ENCODE data around the gene RNF11.

Gene RNF11

GRCh38 chr1:51302746-51303145, 66.7 kb downstream of the RNF11 start:
- CTCF ChIA-PET = no interaction called here

GRCh38 chr1:51303315-51303714, 67.2 kb downstream of the RNF11 start:
- no peak for TF ChIP-seq FOXA1 (IDR thresholded peaks at IDR 0.05)
- no peak for TF ChIP-seq HDGF (IDR thresholded peaks at IDR 0.05; ENCODE audit: borderline replicate concordance)
- no peak for TF ChIP-seq BHLHE40 (IDR thresholded peaks at IDR 0.05; ENCODE audit: borderline replicate concordance)
- no peak for TF ChIP-seq FOXM1 (IDR thresholded peaks at IDR 0.05; ENCODE audit: borderline replicate concordance)
- TF ChIP-seq CTBP1 (IDR thresholded peaks at IDR 0.05; ENCODE audit: borderline replicate concordance) = no peak
- TF ChIP-seq ARNT (IDR thresholded peaks at IDR 0.05) = no peak
- no peak for TF ChIP-seq FOXK2 (IDR thresholded peaks at IDR 0.05)
- no peak for TF ChIP-seq LEF1 (IDR thresholded peaks at IDR 0.05; ENCODE audit: borderline replicate concordance)
- TF ChIP-seq TARDBP (IDR thresholded peaks at IDR 0.05) = no peak
- TF ChIP-seq ZNF384 (IDR thresholded peaks at IDR 0.05) = no peak
- no peak for TF ChIP-seq SUZ12 (IDR thresholded peaks at IDR 0.05)
- no peak for TF ChIP-seq SP1 (IDR thresholded peaks at IDR 0.05)
- TF ChIP-seq NFRKB (IDR thresholded peaks at IDR 0.05) = no peak
- TF ChIP-seq L3MBTL2 (conservative IDR thresholded peaks at IDR 0.05) = no peak
- TF ChIP-seq, protein P1, sequence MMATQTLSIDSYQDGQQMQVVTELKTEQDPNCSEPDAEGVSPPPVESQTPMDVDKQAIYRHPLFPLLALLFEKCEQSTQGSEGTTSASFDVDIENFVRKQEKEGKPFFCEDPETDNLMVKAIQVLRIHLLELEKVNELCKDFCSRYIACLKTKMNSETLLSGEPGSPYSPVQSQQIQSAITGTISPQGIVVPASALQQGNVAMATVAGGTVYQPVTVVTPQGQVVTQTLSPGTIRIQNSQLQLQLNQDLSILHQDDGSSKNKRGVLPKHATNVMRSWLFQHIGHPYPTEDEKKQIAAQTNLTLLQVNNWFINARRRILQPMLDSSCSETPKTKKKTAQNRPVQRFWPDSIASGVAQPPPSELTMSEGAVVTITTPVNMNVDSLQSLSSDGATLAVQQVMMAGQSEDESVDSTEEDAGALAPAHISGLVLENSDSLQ (IDR thresholded peaks at IDR 0.05) = no peak
- TF ChIP-seq ELF4 (IDR thresholded peaks at IDR 0.05) = no peak
- ChIA-PET POLR2A (no interaction called here), CTCF (no interaction called here)
- DNase-seq (ENCODE audit: extremely low spot score) = no peak

More at GRCh38 chr1:51302746-51303145, 66.7 kb downstream of the RNF11 start:
- POLR2A ChIA-PET = no interaction called here
- no peak for DNase-seq (ENCODE audit: extremely low spot score)
- TF ChIP-seq FOXK2 (IDR thresholded peaks at IDR 0.05) = no peak
- TF ChIP-seq FOXM1 (IDR thresholded peaks at IDR 0.05; ENCODE audit: borderline replicate concordance) = no peak
- TF ChIP-seq, protein P1 (IDR thresholded peaks at IDR 0.05) = no peak
- no peak for TF ChIP-seq ELF4 (IDR thresholded peaks at IDR 0.05)
- no peak for TF ChIP-seq CTBP1 (IDR thresholded peaks at IDR 0.05; ENCODE audit: borderline replicate concordance)
- TF ChIP-seq BHLHE40 (IDR thresholded peaks at IDR 0.05; ENCODE audit: borderline replicate concordance) = no peak
- no peak for TF ChIP-seq LEF1 (IDR thresholded peaks at IDR 0.05; ENCODE audit: borderline replicate concordance)
- no peak for TF ChIP-seq TARDBP (IDR thresholded peaks at IDR 0.05)
- no peak for TF ChIP-seq ZNF384 (IDR thresholded peaks at IDR 0.05)
- TF ChIP-seq L3MBTL2 (conservative IDR thresholded peaks at IDR 0.05) = no peak
- TF ChIP-seq SUZ12 (IDR thresholded peaks at IDR 0.05) = no peak

DNA sequence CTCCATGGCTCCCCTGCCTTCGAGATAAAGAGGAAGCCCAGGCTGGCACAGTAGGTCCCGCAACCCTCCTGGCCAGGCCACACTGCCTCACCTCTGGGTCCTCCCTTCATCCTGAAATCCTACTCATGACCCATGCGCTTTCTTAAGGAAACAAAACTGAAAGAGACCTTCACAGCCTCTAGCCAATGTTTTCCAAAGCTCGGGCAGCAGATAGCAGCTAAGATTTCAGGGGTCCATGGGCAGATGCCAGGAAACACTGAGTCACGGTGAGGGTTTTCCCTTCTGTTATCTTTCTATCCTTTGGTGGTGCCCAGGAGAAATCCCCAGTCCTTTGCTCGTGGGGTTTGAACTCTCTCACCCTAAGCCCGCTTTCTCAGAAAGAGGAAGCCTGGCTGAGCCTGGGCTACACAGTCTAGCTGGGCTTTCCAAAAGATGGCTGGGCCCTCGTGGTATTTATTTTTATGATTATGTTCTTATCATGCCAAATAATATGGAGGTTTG, 67.7 kb downstream of the RNF11 start:
- POLR2A ChIA-PET = no interaction called here
- no peak for DNase-seq (ENCODE audit: extremely low spot score)
- CTCF ChIA-PET = no interaction called here
- TF ChIP-seq FOXM1 (IDR thresholded peaks at IDR 0.05; ENCODE audit: borderline replicate concordance) (no peak), CTBP1 (IDR thresholded peaks at IDR 0.05; ENCODE audit: borderline replicate concordance) (no peak), ELF4 (IDR thresholded peaks at IDR 0.05) (no peak), L3MBTL2 (conservative IDR thresholded peaks at IDR 0.05) (no peak), NFRKB (IDR thresholded peaks at IDR 0.05) (no peak)
- TF ChIP-seq, protein P1 (IDR thresholded peaks at IDR 0.05) = no peak

GRCh38 chr1:51304360-51304759, 68.3 kb downstream of the RNF11 start:
- TF ChIP-seq FOXM1 (IDR thresholded peaks at IDR 0.05; ENCODE audit: borderline replicate concordance) = no peak
- TF ChIP-seq TARDBP (IDR thresholded peaks at IDR 0.05) = no peak
- no peak for TF ChIP-seq BHLHE40 (IDR thresholded peaks at IDR 0.05; ENCODE audit: borderline replicate concordance)
- no peak for TF ChIP-seq L3MBTL2 (conservative IDR thresholded peaks at IDR 0.05)
- no peak for TF ChIP-seq HDGF (IDR thresholded peaks at IDR 0.05; ENCODE audit: borderline replicate concordance)
- TF ChIP-seq CTBP1 (IDR thresholded peaks at IDR 0.05; ENCODE audit: borderline replicate concordance) = no peak
- ChIA-PET POLR2A (no interaction called here), CTCF (no interaction called here)
- DNase-seq (ENCODE audit: extremely low spot score) = no peak

DNA sequence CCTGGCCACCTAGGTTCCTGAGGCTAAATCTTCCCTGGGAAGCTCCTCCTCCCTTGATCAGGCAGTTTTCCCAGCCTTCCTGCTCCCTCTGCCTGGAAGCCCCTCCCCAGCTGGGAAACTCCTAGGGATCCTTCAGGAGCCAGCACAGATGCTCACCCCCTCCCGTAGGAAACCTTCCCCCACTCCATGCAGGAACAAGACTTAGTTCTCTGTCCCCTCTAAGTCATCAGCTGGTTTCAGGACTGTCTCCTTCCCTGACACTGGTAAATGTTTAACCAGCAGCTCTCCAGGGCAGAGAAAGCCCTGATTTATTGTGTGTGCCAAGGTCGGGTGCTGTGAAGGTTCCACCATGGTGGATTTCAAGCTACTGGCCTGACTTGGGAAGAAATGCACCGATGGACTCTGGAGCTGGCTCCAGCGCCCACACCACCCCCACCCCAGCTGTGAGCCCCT, 69.3 kb downstream of the RNF11 start:
- TF ChIP-seq CTBP1 (IDR thresholded peaks at IDR 0.05; ENCODE audit: borderline replicate concordance) (no peak), FOXK2 (IDR thresholded peaks at IDR 0.05) (no peak), FOXA1 (IDR thresholded peaks at IDR 0.05) (no peak), SUZ12 (IDR thresholded peaks at IDR 0.05) (no peak), ZNF384 (IDR thresholded peaks at IDR 0.05) (no peak), LEF1 (IDR thresholded peaks at IDR 0.05; ENCODE audit: borderline replicate concordance) (no peak)
- no peak for DNase-seq (ENCODE audit: extremely low spot score)
- POLR2A ChIA-PET = interaction anchor here (1.3 to 2.2 kb wide), 2 partner anchors 8 to 69 kb away, joined by 4 to 8 read pairs; partner anchors contain the start of gene RNF11
- CTCF ChIA-PET = interaction anchor here (0.6 to 1.0 kb wide), 3 partner anchors 9 to 19 kb away, joined by 3 to 5 read pairs (median 4); no protein-coding TSS in a partner anchor

DNA sequence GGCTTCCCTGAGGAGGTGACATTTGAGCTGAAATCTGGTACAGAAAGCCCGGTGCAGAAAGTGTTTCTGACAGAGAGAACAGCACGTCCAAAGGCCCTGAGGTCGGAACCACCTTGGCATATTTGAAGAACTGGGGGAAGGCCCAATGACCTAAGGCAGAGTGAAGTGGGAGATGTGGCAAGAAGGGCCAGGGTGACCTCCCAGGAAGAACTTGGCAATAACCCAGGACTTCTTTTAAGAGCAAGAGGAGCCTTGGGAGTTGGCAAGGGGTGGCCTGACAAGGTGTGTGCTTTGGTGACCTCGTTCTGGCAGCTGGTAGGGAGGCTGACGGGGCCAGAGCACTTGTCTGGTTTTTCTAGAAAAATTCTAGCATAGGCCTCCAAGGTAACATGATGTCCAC, 70.9 kb downstream of the RNF11 start:
- POLR2A ChIA-PET = interaction anchor here (2.2 kb wide), 1 partner anchor 10 kb away, joined by 8 read pairs; no protein-coding TSS in a partner anchor
- TF ChIP-seq LEF1 (IDR thresholded peaks at IDR 0.05; ENCODE audit: borderline replicate concordance) (no peak), CTBP1 (IDR thresholded peaks at IDR 0.05; ENCODE audit: borderline replicate concordance) (no peak), FOXK2 (IDR thresholded peaks at IDR 0.05) (no peak), SUZ12 (IDR thresholded peaks at IDR 0.05) (no peak), ZNF384 (IDR thresholded peaks at IDR 0.05) (no peak), TARDBP (IDR thresholded peaks at IDR 0.05) (no peak), HDGF (IDR thresholded peaks at IDR 0.05; ENCODE audit: borderline replicate concordance) (no peak), ELF4 (IDR thresholded peaks at IDR 0.05) (no peak), L3MBTL2 (conservative IDR thresholded peaks at IDR 0.05) (no peak), BHLHE40 (IDR thresholded peaks at IDR 0.05; ENCODE audit: borderline replicate concordance) (no peak), NFRKB (IDR thresholded peaks at IDR 0.05) (no peak), FOXM1 (IDR thresholded peaks at IDR 0.05; ENCODE audit: borderline replicate concordance) (no peak), ARNT (IDR thresholded peaks at IDR 0.05) (no peak), FOXA1 (IDR thresholded peaks at IDR 0.05) (no peak), SP1 (IDR thresholded peaks at IDR 0.05) (no peak)
- TF ChIP-seq, protein P1 (IDR thresholded peaks at IDR 0.05) = no peak
- CTCF ChIA-PET = interaction anchor here (0.6 kb wide), 1 partner anchor 22 kb away, joined by 3 read pairs; no protein-coding TSS in a partner anchor
- no peak for DNase-seq (ENCODE audit: extremely low spot score)
